ENCODE results near the gene ALDH1B1. TPM values are rescaled to one million over a fixed set of nuclear protein-coding genes. Genes with fewer than 3 reads are reported as not detected.
A peak's percentile ranks its signal among the peaks of the same experiment; 100 is the strongest.
"Not testable (repeated sequence)": the region's sequence is repeated elsewhere in the genome, so short reads cannot be mapped to it uniquely, and the experiment has no call there.

ALDH1B1 gene
- total RNA-seq, 4 donors from 2014 or later, result 24.9 to 77.2 (median 27.3) TPM

GRCh38 chr9:38395653-38396370 is 3.3 kb downstream of the ALDH1B1 start:
- no peaks in the 10 kb centered on the region for H3K9me3 ChIP-seq
- intact Hi-C loops (cut with DNase I; ENCODE audit: low total_unique reads), result loop anchor here (10.0 kb wide), 1 partner anchor 321 kb away; no protein-coding TSS in a partner anchor
- peaks cover 0 to 31% (median 13%) of the 10 kb centered on the region in 4 donors for H3K4me1 ChIP-seq
- peak overlapping the region in 2 of 4 donors; percentile 88 to 89 for H3K27ac ChIP-seq
- WGBS, 2 donors (ENCODE audit: low coverage in 1 of 2), result 92 to 94% methylated on average over 9 to 30 of the region's 30 CpGs
- H3K4me3 ChIP-seq, result no peak overlapping the region
- no peak for DNase-seq
- no peak for TF ChIP-seq EP300 (IDR thresholded peaks at IDR 0.05; ENCODE audit: low read depth)
- no peak for TF ChIP-seq POLR2A (IDR thresholded peaks at IDR 0.05)
- no peak for TF ChIP-seq CTCF (IDR thresholded peaks at IDR 0.05)
- in situ Hi-C loops (cut with MboI; ENCODE audit: low pct_ligation_motif_present in 1 of 4, low pct_unique_long_range_greater_than_20kb in 1 of 4, low sequenced_read_pairs in 3 of 4), result no loop called here
- H3K36me3 ChIP-seq, result no peaks in the 10 kb centered on the region
- H3K27me3 ChIP-seq, result no peaks in the 10 kb centered on the region

GRCh38 chr9:38396371-38396671 is 3.8 kb downstream of the ALDH1B1 start:
- WGBS, 2 donors (ENCODE audit: low coverage in 1 of 2), result 84% methylated on average over 10 of the region's 10 CpGs; no CpG with 5 or more reads in 1 of the 2 donors
- no peaks in the 10 kb centered on the region for H3K36me3 ChIP-seq
- peaks cover 0 to 30% (median 13%) of the 10 kb centered on the region in 4 donors for H3K4me1 ChIP-seq
- H3K4me3 ChIP-seq, result no peak overlapping the region
- intact Hi-C loops (cut with DNase I; ENCODE audit: low total_unique reads) (loop anchor here (10.0 kb wide), 1 partner anchor 322 kb away; no protein-coding TSS in a partner anchor), in situ Hi-C loops (cut with MboI; ENCODE audit: low pct_ligation_motif_present in 1 of 4, low pct_unique_long_range_greater_than_20kb in 1 of 4, low sequenced_read_pairs in 3 of 4) (no loop called here)
- H3K27me3 ChIP-seq, result no peaks in the 10 kb centered on the region
- TF ChIP-seq EP300 (IDR thresholded peaks at IDR 0.05; ENCODE audit: low read depth) (no peak), POLR2A (IDR thresholded peaks at IDR 0.05) (no peak), CTCF (IDR thresholded peaks at IDR 0.05) (no peak), POLR2AphosphoS5 (IDR thresholded peaks at IDR 0.05) (no peak)
- DNase-seq, result no peak
- peak overlapping the region in 2 of 4 donors; percentile 11 to 88 for H3K27ac ChIP-seq
- H3K9me3 ChIP-seq, result no peaks in the 10 kb centered on the region

GRCh38 chr9:38399191-38399590 is 6.7 kb downstream of the ALDH1B1 start:
- in situ Hi-C loops (cut with MboI; ENCODE audit: low pct_ligation_motif_present in 1 of 4, low pct_unique_long_range_greater_than_20kb in 1 of 4, low sequenced_read_pairs in 3 of 4); H3K36me3 ChIP-seq; DNase-seq; H3K9me3 ChIP-seq; H3K4me3 ChIP-seq; H3K27me3 ChIP-seq; H3K27ac ChIP-seq: not testable (repeated sequence)
- peaks cover 0 to 12% (median 6%) of the 10 kb centered on the region in 4 donors for H3K4me1 ChIP-seq
- intact Hi-C loops (cut with DNase I; ENCODE audit: low total_unique reads), result loop anchor here (10.0 kb wide), 1 partner anchor 324 kb away; no protein-coding TSS in a partner anchor
- WGBS, 2 donors (ENCODE audit: low coverage in 1 of 2), result 74 to 80% methylated on average over 1 of the region's 1 CpG

GRCh38 chr9:38401994-38402393 is 9.5 kb downstream of the ALDH1B1 start:
- WGBS, 2 donors (ENCODE audit: low coverage in 1 of 2), result 83% methylated on average over 6 of the region's 6 CpGs; no CpG with 5 or more reads in 1 of the 2 donors
- Histone ChIP-seq H3K27ac (no peak overlapping the region), H3K36me3 (no peaks in the 10 kb centered on the region), H3K4me3 (no peak overlapping the region), H3K9me3 (no peaks in the 10 kb centered on the region), H3K27me3 (no peaks in the 10 kb centered on the region), H3K4me1 (peaks cover 0 to 5% (median 0%) of the 10 kb centered on the region in 4 donors)
- intact Hi-C loops (cut with DNase I; ENCODE audit: low total_unique reads), result no loop called here
- in situ Hi-C loops (cut with MboI; ENCODE audit: low pct_ligation_motif_present in 1 of 4, low pct_unique_long_range_greater_than_20kb in 1 of 4, low sequenced_read_pairs in 3 of 4), result loop anchor here in 2 of 4 donors (25.0 kb wide), 2 partner anchors 315 to 490 kb away; partner anchors contain the start of gene SLC25A51 (in 1 of the 2)
- DNase-seq, result no peak
- TF ChIP-seq POLR2AphosphoS5 (IDR thresholded peaks at IDR 0.05) (no peak), POLR2A (IDR thresholded peaks at IDR 0.05) (no peak), CTCF (IDR thresholded peaks at IDR 0.05) (no peak), EP300 (IDR thresholded peaks at IDR 0.05; ENCODE audit: low read depth) (no peak)
